Spleen (tissue), 7 donors: Measurements from ENCODE around the gene AQP4.

ENCODE experiments used
- CTCF ChIP-seq, 11 experiments: fragments of 200-600 bp in 7 of 11; fragments of 450-650 bp in 4 of 11; sonication (generic) in 4 of 11; IDR thresholded peaks in 8 of 11; conservative IDR thresholded peaks in 3 of 11; 1 replicate in 7 of 11; 2 replicates in 4 of 11; pipeline versions ENCODE4 v1.4.0 to v1.8.0; 2016 to 2021; ENCODE audit warnings: antibody characterized with exemption in 11 of 11, inconsistent platforms in 4 of 11, mild to moderate bottlenecking in 1 of 11
- POLR2A ChIP-seq, 3 donors: fragments of 450-650 bp; IDR thresholded peaks; one replicate each; pipeline ENCODE4 v1.5.1; 2017; ENCODE audit warnings: antibody characterized with exemption in 3 of 3, mild to moderate bottlenecking in 1 of 3
- POLR2AphosphoS5 ChIP-seq, 3 donors: sonication (generic); formaldehyde crosslinking; IDR thresholded peaks; one replicate each; pipeline ENCODE4 v1.5.1; 2017; ENCODE audit warnings: antibody characterized with exemption in 3 of 3
- donor health status: DM: no; HTN: no; CAD: no; lungs with moderate emphysema.
- donor health status: DM: no; HTN: no; CAD: no.
- donor health status: DM: no; HTN: no; CAD: no.

DNA sequence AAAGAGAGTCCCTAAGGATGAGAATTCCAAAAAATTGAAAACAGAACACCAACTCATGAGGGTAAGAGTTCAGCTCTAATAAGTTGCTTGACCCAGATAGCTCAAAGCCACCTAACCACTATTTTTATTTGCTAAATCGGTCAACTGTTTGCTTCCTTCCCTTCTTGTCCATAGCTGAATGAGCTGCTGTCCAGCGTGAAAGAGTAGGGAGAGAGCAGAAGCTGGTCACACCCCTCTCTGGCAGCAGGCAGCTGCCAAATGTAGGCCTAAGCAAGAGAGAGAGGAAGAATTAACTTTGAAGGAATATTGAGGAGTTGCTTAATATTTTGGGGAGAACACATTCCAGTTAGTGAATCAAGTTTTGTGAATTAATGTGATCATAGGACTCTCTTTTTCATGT lies 25.9 kb downstream of the AQP4 start:
- no peak for TF ChIP-seq CTCF (IDR thresholded peaks at IDR 0.05 in 8 of 11, conservative IDR thresholded peaks at IDR 0.05 in 3 of 11)
- TF ChIP-seq POLR2AphosphoS5 (IDR thresholded peaks at IDR 0.05) = no peak
- TF ChIP-seq POLR2A (IDR thresholded peaks at IDR 0.05) = no peak
